Measurements from ENCODE around the gene CPNE1. TPM values are rescaled to one million over a fixed set of nuclear protein-coding genes. Genes with fewer than 3 reads are reported as not detected.

Gene CPNE1
- total RNA-seq, 1 experiment from 2014 or later: 155 TPM

GRCh38 chr20:35615667-35616464 is 48.8 kb downstream of the CPNE1 start, which contains the start of gene SPAG4:
SPAG4 (plus strand) TSS chr20:35615829; CDS start chr20:35616004, 175 bp downstream.
- H3K27me3 Mint-ChIP-seq (ENCODE audit: low read depth): peaks cover 34% of the 10 kb centered on the region
- peak within 1 kb of the TSS; percentile 1 for H3K9ac ChIP-seq (ENCODE audit: extremely low read depth, insufficient read length, low read length)
- H4K8ac ChIP-seq (replicated peaks; ENCODE audit: insufficient read length, low read depth, low read length): no peak within 1 kb of the TSS
- no peaks in the 10 kb centered on the region for H4K20me1 ChIP-seq (ENCODE audit: control insufficient read depth, insufficient read depth, insufficient read length)
- no peak within 1 kb of the TSS for H3T11ph ChIP-seq (ENCODE audit: low read length)
- H3K36me3 Mint-ChIP-seq (ENCODE audit: insufficient read depth in 1 of 3, low read depth in 3 of 3): no peaks in the 10 kb centered on the region
- H2BK5ac ChIP-seq (ENCODE audit: insufficient read length, low read length): no peak within 1 kb of the TSS
- H3K4me1 Mint-ChIP-seq: peaks cover 23 to 24% of the 10 kb centered on the region in 2 experiments
- H3K4me3 Mint-ChIP-seq: peak within 1 kb of the TSS; percentile 81 to 96
- peak within 1 kb of the TSS; percentile 41 for H3K4me2 ChIP-seq (ENCODE audit: insufficient read depth, insufficient read length, low read length)
- H3K9me3 ChIP-seq (ENCODE audit: control insufficient read depth, low read depth, low read length): no peaks in the 10 kb centered on the region
- H3K23ac ChIP-seq (ENCODE audit: insufficient read length, low read depth, low read length): no peak within 1 kb of the TSS
- no peak within 1 kb of the TSS for H4K5ac ChIP-seq (ENCODE audit: insufficient read length, low read depth, low read length)
- no peak within 1 kb of the TSS for H3K27ac ChIP-seq (ENCODE audit: insufficient read length, low read depth, low read length)
- TF ChIP-seq CTCF (conservative IDR thresholded peaks at IDR 0.05): no peak
- peaks cover 18% of the 10 kb centered on the region for H3K23me2 ChIP-seq (ENCODE audit: insufficient read length, low read depth, low read length, poor library complexity, severe bottlenecking)
- no peak within 1 kb of the TSS for H2BK20ac ChIP-seq (ENCODE audit: low read depth, low read length, poor library complexity, severe bottlenecking)
- no peak within 1 kb of the TSS for H3K56ac ChIP-seq (ENCODE audit: insufficient read length, low read depth, low read length)
- no peaks in the 10 kb centered on the region; the same call in 1 of the 2 replicates for H3K27me3 ChIP-seq (ENCODE audit: insufficient read depth, low read length)
- no peak within 1 kb of the TSS for H3K4ac ChIP-seq (ENCODE audit: low read depth, low read length)
- H3K9me3 Mint-ChIP-seq: no peaks in the 10 kb centered on the region
- H2AK5ac ChIP-seq (ENCODE audit: insufficient read length, low read length): no peak within 1 kb of the TSS
- H3K79me1 ChIP-seq (ENCODE audit: insufficient read depth, low read depth, low read length, poor library complexity, severe bottlenecking): no peaks in the 10 kb centered on the region
- no peaks in the 10 kb centered on the region for H3K79me2 ChIP-seq (ENCODE audit: insufficient read depth, low read length)
- H2BK12ac ChIP-seq (ENCODE audit: insufficient read length, low read depth, low read length): peak within 1 kb of the TSS; percentile 21
- peak within 1 kb of the TSS; percentile 37; the same call in 1 of the 2 replicates for H3K14ac ChIP-seq (ENCODE audit: insufficient read depth, low read length)
- no peak within 1 kb of the TSS for H2AFZ ChIP-seq (ENCODE audit: low read length)
- no peak within 1 kb of the TSS for H4K91ac ChIP-seq (ENCODE audit: insufficient read length, low read depth, low read length)
- no CpG with 5 or more reads among the region's 68 CpGs for WGBS (ENCODE audit: extremely low coverage, insufficient read length, low lambda C conversion rate)
- H3K27ac Mint-ChIP-seq: peak within 1 kb of the TSS; percentile 96 to 98 (median 97); a peak in 6 of 7 replicates
- no peak within 1 kb of the TSS for H2BK15ac ChIP-seq (ENCODE audit: low read depth, low read length)
- no peak within 1 kb of the TSS for H2BK120ac ChIP-seq (ENCODE audit: low read depth, low read length, poor library complexity, severe bottlenecking)
- H3K4me1 ChIP-seq (ENCODE audit: insufficient read depth, low read length): no peaks in the 10 kb centered on the region
- peak within 1 kb of the TSS; percentile 87 for H3K18ac ChIP-seq (ENCODE audit: insufficient read length, low read depth, low read length)
- DNase-seq: peak; percentile 100

Measured in H9 (cell line).